GM18519 (cell line): ENCODE results near the gene ST6GAL1.
"Not testable (repeated sequence)": the region's sequence is repeated elsewhere in the genome, so short reads cannot be mapped to it uniquely, and the experiment has no call there.

ENCODE experiments used
- ATAC-seq: cut with Tn5 transposase; IDR thresholded peaks from one replicate; pipeline ENCODE4 v1.9.1; 2021; ENCODE audit warnings: mild to moderate bottlenecking, moderate library complexity; ENCODE audit not compliant: unreplicated experiment, low FRiP score

Gene ST6GAL1

GRCh38 chr3:186939536-186939935 lies 9.2 kb downstream of the ST6GAL1 start:
- no peak for ATAC-seq

DNA sequence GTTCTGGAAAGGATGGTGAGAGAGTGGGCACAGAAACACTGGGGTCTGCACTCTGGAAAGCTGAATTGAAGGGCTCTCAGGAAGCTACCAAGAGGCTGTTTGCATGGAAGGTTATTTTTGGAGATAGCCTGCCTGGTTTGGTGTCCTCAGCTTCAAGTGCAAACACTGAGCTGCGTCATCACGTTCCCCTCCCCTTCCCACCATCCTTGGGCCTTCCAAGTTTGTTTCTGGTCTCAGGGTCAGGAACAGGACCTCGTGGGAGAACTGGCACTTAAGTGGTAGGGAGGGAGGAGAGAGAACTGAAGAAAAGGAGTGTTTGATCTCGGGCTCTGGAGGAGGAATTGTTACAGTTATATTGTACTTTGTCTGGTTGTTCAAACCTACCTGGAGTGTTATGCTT lies 10.6 kb downstream of the ST6GAL1 start:
- ATAC-seq, result no peak

- no peak for ATAC-seq
Observed at GRCh38 chr3:186942168-186942567, 11.8 kb downstream of the ST6GAL1 start.

DNA sequence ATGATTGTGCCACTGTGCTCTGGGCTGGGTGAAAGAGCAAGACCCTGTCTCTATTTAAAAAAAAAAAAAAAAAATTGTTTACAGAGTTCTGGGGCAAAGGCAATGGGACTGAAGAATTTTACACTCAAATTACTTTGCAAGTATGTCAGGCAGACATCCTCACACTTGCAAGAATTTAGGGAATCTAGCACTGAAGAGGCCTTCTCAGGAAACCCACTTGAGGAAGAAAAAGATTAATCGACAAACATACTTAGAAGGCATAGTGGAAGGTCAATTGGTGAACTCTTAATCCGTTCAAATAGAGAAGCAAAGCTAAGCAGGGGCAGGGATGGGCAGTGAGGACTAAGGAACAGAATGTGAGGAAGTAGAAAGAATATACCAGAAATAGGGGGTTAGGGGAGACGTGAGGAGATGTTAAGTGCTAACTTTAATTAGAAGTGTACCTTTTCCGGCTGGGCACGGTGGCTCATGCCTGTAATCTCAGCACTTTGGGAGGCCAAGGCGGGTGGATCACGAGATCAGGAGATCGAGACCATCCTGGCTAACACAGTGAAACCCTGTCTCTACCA lies 15.0 kb downstream of the ST6GAL1 start:
- ATAC-seq, result no peak

GRCh38 chr3:186946756-186947375 lies 16.5 kb downstream of the ST6GAL1 start:
- peak; percentile 65 for ATAC-seq

DNA sequence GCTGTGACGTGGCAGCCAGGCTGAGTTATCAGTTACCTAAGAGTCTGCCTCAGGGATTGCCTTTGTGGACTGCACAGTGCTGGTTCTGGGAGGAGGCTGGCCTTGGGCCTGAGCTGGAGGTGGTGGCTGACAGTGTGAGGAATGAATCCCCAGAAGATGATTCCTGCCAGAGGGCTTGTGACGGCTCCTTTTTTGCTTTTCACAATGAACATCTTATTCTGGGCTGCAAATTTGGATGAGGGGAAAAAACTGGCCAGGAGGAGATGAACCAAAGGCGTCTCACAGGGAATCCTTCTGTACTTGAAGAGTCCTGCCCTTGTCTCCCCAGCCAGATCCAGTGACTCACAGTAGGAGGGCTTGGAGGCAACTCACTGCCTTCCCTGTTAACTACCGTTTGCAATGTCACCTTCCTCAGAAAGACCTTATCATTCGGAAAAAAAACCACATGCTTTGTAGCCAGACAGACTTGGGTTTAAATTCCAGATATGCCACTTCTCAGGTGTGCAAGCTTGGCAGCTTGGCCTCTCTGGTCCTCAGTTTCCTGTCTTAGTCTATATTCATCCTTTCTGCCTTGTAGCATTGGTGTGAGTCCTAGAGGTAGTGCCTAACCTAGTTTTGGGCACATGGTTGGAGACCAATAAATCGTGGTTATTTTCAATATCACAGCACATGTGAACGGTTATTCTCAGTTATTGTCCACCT lies 19.1 kb downstream of the ST6GAL1 start:
- no peak for ATAC-seq

- ATAC-seq, result no peak
Observed at GRCh38 chr3:186950402-186951093, 20.2 kb downstream of the ST6GAL1 start.

DNA sequence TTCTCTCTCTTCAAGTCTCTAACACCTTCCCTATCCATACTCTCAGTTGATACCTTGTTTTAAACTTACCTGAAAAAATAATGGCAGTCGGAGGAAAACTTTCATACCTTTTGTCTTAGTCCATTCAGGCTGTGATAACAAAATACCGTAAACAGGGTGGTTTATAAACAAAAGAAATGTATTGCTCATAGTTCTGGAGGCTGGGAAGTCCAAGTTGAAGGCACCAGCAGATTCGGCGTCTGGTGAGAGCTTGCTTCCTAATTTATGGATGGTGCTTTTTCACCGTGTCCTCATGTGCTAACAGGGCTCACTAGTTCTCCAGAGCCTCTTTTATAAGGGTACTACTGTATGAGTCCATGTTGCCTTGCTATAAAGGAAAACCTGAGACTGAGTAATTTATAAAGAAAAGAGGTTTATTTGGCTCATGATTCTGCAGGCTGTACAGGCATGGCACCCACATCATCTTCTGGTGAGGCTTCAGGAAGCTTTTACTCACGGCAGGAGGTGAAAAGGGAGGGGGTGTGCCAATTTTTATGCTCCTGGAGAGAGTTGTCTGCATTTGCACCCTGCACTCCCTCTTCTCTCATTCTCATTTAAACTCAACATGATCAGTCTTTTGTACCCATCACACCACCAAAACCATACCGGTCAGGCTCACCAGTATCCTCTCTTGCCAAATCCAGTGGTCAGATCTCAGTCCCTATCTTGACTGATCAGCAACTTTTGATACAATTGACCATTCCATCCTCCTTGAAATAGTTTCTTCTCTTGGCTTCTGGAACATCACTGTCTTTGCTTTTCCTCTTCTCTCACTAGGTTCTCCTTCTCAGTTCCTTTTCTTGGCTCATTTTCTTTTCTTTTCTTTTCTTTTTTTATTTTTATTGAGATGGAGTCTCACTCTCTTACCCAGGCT lies 21.6 kb downstream of the ST6GAL1 start:
- ATAC-seq, result no peak

- no peak for ATAC-seq
Observed at GRCh38 chr3:186953011-186953487, 22.7 kb downstream of the ST6GAL1 start.

DNA sequence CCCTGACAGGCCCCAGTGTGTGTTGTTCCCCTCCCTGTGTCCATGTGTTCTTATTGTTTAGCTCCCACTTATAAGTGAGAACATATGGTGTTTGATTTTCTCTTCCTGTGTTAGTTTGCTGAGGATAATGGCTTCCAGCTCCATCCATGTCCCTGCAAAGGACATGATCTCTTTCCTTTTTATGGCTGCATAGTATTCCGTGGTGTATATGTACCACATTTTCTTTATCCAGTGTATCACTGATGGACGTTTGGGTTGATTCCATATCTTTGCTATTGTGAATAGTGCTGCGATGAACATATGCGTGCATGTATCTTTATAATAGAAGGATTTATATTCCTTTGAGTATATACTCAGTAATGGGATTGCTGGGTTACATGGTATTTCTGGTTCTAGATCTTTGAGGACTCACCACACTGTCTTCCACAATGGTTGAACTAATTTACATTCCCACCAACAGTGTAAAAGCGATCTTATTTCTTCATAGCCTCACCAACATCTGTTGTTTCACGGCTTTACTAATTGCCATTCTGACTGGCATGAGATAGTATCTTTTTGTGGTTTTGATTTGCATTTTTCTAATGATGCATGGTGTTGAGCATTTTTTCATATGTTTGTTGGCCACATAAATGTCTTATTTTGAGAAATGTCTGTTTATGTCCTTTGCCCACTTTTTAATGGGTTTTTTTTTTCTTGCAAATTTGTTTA lies 23.8 kb downstream of the ST6GAL1 start:
- not testable (repeated sequence) for ATAC-seq

GRCh38 chr3:186955898-186956696 lies 25.8 kb downstream of the ST6GAL1 start:
- no peak for ATAC-seq

- no peak for ATAC-seq
Observed at GRCh38 chr3:186959029-186959624, 28.8 kb downstream of the ST6GAL1 start.

- no peak for ATAC-seq
Observed at GRCh38 chr3:186960347-186960746, 30.0 kb downstream of the ST6GAL1 start.

GRCh38 chr3:186962445-186962844 lies 32.1 kb downstream of the ST6GAL1 start:
- no peak for ATAC-seq

GRCh38 chr3:186963636-186964035 lies 33.3 kb downstream of the ST6GAL1 start:
- ATAC-seq, result no peak

DNA sequence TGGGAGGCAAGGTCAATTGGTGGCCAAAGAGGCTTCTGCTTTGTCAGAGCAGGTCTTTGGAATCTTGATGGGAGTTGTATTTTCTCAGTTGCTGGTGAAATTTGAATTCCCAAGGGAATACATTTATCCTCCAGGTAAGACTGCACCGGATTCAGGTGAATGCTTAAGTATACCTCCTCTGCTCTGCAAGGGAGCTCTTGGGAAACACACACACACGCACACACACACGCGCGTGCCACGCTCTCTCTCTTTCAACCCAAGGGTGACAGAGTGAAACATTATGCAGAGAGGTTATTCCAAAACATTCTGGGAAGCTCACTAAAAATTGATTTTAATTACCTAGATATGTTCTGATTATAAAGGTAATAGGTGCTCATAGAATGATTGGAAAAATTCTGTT lies 33.7 kb downstream of the ST6GAL1 start:
- ATAC-seq, result no peak

GRCh38 chr3:186964616-186965015 lies 34.3 kb downstream of the ST6GAL1 start:
- ATAC-seq, result no peak

DNA sequence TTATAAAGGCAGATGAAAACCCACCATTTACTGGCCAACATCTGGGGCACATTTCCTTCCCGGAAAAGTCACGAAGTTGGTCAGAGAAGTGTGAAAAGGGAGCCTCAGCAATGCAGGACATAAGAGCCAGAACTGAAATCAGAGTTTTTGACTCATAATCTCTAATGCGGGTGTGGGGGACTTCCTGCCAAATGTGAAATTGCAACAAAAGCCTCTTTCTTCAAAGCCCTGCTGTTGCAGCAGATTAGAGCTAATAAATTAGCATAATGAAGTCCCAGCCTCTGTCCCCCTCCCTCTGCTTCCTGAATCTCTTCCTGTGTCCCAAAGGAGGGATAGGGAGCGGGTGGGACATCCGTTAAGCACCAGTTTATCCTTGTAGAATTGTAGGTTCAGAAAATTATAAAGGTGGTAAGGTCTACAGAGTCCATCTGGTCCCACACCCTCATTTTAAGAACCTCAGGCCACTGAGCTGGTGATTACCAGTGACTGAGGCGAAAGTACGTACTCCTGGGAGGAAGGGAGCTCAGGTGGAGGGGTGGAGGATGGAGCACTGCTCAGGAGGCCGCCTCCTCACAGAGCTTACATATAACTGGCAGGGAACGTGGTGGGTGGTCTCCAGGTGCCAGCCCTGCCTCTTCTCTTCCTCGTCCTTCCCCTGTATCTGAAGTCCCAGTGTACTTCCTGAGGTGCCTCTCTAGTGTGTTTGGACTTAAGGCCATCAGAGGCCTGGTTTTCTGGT lies 35.0 kb downstream of the ST6GAL1 start:
- no peak for ATAC-seq
